Stimulated activated naive CD4-positive, alpha-beta T cell (primary cell): Measurements from ENCODE around the gene EBI3.
A peak's percentile ranks its signal among the peaks of the same experiment; 100 is the strongest.
"Not testable (repeated sequence)": the region's sequence is repeated elsewhere in the genome, so short reads cannot be mapped to it uniquely, and the experiment has no call there.

Experiments
- DNase-seq, 6 experiments: peaks; one replicate each; lab custom pipeline; 2025; lab: John Stamatoyannopoulos, UW

EBI3 gene

DNA sequence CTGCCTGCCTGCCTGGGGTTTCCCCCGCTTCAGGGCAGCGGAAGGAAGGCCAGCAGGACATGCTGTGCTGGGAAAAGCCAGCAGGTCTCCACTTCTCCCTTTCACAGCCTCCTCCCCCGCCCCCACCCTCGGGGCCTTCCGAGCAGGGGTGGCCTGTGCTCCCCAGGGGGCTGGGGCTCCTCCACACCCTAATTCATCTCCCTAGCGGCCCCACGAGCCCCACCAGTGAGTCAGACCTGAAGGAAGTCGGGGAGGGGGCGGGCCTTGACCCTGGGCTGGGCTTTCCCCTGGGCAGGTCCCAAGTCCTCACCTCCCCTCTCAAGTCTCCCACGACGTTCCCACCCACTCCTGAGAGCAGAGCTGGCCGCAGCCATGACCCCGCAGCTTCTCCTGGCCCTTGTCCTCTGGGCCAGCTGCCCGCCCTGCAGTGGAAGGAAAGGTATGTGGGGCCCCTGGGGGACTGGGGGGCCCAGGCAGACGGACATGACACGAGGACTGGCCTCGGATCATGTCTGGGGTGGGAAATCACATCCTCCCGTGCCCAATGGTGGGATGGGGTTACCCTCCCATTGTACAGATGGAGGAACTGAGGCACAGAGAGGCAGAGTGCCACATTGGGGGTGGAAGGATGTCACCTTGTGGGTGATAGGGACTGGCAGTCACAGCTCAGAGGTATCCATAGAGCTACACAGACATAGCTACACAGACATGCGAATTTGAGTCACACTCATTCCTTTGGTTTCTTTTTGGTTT, at the start of gene EBI3:
EBI3 (plus strand) TSS at position 345 of the 753 bp plus-strand sequence; CDS start at position 373, 28 bp downstream.
- DNase-seq, result no peak

DNA sequence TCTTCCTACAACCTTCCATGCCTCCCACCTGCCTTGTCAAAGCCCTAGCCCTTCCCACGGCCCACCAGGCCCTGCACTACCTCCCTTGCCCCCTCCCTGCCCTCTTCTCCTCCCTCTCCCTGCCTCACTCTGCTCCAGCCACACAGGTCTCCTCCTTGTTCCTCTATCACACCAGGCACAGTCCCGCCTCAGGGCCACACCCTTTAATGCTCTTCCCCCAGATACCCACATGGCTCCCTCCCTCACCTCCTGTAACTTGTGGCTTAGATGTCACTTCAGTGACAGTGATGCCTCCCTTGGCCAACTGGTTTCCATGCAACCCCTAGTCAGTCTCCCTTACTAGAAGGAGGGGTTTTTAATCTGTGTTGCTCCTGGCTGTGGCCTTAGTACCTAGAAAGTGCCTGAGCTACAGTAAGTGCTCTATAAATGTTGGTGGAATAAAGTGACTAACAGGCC, 48.2 kb upstream of the EBI3 start:
- DNase-seq, result no peak

DNA sequence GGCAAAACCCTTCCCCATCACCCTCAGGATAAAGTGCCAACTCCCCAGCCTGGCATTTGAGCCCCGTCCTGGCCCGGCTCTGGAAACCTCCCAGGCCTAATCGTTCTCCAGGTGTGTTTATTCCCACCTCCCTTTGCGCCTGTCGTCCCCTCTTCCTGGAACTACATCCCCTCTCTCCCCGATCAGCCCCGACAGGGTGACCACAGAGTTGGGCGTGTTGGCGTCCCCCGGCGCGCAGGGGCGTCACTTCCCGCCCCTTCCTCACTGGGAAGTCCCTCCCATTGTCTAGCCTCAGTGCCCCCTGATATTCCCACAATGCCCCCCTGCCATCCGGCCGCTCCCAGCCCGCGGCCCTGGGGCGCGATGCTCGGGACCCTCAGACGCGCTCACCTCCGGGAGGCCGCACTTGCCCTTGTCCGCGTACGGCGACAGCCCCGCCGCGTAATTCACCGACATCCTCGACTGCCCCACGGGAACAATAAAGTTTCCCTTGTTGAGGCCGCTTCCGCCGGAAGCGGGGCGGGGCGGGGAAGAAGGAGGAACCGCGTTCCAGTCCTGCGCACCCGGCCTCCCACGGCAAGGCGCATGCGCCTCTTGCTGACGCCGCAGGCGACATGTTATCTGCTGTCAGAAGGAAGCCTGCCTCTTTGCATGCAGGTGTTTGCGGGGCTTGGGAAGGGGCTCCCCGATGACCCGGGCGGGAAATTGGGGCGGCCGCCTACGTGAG, 47.1 kb upstream of the EBI3 start, which contains the start of the genes ANKRD24 and SIRT6:
ANKRD24 (plus strand) TSS at position 606 of the 727 bp plus-strand sequence. CDS start 3,737 bp downstream, outside the sequence.
SIRT6 (minus strand) TSS at position 480 of the 727 bp plus-strand sequence; CDS start at position 456, 24 bp downstream.
- DNase-seq, result peak; percentile 88 to 96 (median 94)

DNA sequence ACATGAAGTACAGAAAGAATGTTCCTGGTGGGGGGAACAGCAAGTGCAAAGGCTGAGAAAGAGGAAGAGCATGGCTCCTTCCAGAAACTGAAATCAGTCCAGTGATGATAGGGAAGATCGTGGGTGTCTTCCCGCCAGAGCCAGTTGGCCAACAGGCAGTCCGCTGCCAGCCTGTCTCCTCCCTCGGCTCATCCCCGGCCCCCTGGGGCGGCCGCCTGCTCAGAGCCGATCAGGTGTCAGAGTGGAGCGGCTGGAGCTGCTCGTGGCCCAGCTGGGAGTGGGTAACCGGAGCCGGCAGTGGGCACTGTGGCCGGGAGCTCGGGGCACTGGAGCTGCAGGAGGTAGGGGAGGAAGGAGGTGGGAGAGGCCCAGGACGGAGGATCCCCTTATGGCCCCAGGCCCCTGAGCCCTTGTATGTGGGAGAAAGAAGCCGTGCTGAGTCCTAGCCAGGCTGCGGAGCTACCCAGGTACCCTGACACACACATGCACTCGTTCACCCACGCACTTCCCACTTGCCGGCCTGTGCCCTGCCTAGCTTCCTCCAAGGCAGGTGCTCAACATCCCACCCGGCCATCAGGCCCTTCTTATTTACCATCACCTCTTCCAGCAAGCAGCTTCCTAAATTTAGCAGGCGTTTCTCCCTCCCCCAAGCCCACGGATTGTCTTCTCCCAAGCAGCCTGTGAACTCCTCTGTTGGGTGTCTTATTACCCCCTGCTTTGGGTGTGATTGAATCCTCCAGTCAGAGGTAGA, 45.2 kb upstream of the EBI3 start:
- DNase-seq, result no peak

DNA sequence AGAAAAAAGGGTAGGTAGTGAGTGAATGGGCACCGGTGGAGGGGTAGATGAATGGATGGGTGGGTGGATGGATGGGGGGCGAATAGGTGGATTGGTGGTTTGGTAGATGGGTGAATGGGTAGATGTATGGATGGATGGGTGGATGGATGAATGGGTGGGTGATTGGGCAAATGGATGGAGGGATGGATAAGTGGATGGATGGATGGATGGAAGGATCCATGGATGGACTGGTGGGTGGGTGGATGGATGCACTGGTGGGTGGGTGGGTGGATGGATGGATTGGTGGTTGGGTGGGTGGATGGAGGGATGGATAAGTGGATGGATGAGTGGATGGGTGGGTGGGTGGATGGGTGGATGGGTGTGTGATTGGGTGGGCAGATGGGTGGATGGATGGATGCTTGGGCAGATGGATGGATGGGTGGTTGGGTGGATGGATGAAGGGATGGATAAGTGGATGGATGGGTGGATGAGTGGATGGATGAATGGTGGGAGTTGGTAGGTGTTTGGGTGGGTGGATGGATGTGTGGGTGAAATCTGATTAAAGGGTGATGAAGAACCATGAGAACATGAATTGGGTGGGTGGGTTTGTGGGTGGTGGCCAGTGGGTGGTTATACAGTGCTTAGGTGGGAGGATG, 44.5 kb upstream of the EBI3 start:
- no peak for DNase-seq

DNA sequence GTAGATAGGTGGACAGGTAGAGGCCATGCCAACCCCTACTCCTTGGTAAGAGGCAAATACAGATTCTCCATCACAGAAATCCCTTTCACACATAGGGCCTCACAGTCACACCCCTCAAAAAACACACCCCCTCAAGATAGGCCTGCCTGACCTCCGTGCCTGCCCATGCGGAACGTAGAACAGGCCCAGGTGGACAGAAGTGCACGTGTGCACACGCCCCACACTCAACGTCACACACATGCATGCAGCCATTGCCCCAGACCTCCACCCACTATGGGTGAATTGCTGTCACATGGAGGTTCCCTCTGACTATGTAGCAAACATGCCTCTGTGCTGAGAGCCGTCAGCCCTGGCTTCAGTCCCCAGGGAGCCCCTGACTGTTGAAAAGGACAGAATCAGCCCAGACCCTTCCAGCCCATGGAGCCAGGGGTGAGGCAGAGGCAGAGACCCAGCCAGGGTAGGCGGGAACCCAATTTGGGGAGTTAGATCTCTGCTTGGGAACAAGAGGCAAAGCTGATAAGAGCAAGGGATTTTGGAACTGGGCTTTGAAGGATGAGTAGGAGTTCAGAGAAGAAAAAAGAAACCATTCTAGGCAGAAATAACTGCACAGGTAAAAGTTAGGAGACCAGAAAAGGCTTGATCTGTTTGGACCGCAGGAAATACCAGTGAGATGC, 43.8 kb upstream of the EBI3 start:
- no peak for DNase-seq

DNA sequence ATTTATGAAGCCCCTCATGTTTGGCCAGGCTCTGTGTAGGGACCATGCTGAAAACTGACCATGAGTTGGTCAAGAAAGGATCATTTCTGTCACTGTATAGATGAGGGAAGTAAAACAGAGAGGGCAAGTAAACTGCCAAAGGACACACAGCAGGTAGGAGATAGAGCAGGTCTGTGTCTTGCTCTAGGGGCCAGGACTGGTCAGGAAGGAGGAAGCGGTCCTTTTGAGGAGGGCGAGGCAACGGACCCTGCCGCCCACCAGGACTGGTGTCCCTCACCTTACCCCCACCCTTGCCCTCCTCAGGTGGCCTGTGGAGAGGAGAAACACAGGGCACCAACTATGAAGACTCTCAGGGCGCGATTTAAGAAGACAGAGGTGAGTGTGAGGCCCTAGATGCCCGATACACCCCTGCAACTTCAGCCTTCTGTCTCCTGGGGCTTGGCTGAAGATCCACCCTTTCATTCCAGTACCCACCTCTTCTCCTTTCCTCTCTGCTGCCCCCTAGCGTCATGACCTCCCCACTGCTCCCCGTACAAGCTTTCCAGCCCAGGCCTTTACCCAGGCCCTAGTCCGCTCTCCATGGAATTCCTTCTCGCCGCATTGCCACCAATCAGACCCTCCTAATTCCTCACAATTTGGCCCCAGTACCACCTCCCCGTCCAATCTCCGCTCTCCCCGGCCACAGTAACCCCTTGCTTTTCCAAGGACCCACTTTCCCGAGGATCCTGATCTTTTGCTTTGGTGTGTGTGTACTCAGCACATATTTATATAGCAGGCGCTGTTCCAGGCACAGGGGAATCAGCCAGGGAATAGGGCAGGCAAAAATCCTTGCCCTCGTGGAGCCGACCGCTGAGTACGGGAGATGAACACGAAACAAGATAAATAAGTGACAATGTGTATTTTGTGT, 43.0 kb upstream of the EBI3 start:
- peak in 5 of 6 experiments; percentile 39 to 79 (median 66) for DNase-seq

DNA sequence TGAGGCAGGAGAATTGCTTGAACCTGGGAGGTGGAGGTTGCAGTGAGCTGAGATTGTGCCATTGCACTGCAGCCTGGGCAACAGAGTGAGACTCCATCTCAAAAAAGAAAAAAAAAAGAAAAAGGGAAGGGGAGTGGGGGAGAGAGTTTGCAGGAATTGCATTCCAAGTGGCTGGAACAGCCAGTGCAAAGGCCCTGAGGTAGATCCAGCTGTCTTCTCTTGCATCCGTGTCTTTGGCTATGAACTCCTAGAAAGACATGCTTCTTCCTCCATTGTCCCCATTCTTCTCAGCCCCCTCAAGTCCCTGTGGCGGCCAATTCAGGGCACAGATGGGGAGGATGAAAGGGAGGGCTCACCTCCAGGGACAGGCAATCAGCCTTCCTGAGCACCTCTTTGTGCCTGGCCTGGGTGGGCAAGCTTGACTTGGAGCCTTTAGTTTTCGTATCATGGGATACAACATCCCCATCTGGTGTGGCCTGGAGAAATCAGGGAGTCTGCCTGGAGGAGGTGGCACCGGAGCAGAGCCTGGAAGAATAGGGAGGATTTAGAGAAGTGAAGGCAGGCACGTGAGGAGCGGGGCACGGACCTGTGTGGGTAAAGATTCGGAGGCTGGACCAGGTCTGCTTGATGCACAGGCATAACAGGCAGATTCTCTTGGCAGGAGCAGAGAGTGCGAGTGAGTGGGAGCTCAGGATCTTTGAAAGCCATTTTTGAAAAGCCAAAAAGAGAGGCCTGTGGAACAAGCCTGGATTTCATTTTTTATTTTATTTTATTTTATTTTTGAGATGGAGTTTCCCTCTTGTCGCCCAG, 41.8 kb upstream of the EBI3 start:
- DNase-seq, result no peak

DNA sequence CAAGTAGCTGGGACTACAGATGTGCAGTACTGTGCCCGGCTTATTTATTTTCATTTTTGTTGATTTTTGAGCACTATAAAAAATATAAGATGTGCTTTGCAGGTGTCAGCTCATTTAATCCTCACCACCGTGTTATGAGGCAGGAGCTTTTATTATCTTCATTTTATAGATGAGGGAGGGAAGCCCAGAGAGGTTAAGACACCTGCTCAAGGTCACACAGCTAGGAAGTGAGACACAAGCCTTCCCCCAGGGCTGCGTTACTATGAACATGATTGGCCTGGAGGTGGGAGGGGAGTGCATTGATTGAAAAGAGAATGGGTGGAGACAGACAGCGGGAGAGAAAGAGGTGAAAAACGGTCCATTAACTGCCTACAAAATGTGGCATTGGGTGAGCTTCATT, 39.7 kb upstream of the EBI3 start:
- DNase-seq, result no peak

DNA sequence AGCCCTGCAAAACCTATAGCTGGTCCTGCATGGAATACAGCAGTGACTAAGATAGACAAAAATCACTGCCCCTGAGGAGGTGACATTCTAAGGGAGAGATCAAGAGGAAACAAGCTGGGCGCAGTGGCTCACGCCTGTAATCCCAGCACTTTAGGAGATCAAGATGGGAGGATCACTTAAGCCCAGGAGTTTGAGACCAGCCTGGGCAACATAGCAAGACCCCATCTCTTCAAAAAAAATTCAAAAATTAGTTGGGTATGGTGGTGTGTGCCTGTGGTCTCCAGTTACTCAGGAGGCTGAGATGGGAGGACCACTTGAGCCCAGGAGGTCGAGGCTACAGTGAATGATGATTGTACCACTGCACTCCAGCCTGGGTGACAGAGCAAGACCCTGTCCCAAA, 36.8 kb upstream of the EBI3 start:
- DNase-seq, result not testable (repeated sequence)

DNA sequence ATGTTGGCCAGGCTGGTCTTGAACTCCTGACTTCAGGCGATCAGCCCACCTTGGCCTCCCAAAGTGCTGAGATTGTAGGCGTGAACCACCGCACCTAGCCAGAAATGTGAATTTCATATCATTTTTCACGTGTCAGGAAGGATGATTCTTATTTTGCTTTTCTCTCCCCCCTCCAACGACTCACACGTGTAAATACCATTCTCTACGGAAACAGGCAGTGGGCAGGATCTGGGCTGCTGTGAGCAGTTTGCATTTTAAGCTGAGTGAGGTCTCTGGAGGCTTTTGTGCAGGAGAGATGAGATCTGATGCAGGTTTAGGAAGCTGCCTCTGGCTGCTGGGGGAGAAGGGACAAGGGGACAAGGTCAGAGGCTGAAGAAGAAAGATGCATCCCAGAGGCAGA, 35.0 kb upstream of the EBI3 start:
- no peak for DNase-seq

DNA sequence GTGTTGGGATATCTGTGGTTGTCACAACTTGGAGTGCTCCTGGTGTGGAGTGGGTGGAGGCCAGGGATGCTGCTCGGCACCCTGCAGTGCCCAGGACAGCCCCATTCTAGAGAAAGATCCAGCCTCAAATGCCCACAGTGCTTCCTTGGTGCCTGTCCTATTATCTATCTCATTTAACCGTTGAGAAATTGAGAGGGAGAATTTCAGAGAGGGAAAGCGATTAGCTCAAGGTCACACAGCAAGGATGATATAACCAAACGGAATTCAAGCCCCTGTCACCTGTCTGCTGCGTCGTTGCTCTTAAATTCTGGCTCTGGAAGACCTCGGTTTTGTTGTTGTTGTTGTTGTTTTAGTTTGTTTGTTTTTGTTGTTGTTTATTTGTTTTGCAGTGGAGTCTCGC, 33.3 kb upstream of the EBI3 start:
- DNase-seq, result no peak

DNA sequence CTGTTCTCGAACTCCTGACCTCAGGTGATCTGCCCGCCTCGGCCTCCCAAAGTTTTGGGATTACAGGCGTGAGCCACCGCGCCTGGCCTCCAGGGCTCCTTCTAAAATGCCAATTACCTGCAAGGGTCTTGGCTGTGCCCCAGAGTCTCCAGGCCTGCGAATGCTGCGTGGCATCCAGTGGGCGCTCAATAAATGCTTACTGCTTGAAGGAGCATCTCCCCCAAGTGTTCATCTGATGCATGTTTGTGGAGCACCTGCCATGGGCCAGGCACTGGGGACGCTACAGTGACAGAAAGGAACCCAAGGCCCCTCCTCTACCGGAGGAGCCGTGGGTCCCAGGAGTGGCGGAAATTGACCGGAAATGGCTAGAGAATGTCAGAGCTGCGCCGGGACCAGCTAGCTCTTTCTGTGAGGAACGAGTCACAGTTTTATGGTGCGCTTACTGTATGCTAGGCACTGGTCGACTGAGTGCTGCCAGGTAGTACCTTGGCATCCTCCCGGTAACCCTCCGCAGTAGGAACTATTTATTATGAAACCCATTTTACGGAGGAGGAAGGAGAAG, 32.7 kb upstream of the EBI3 start:
- DNase-seq, result no peak

DNA sequence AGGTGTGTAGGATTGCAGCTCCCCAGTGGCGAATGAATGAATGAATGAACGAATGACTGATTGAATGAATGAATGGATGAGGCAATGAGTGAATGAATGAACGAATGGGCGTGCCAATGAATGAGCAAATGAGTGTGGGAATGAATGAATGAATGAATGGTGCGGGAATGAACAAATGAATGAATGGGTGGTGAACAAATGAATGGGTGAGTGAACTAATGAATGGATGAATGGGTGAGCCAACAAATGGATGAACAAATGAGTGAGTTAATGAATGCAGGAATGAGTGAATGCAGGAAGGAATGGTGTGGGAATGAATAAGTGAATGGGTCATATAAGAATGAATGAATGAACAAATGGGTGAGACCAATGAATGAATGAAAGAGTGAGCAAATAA, 32.1 kb upstream of the EBI3 start:
- no peak for DNase-seq

DNA sequence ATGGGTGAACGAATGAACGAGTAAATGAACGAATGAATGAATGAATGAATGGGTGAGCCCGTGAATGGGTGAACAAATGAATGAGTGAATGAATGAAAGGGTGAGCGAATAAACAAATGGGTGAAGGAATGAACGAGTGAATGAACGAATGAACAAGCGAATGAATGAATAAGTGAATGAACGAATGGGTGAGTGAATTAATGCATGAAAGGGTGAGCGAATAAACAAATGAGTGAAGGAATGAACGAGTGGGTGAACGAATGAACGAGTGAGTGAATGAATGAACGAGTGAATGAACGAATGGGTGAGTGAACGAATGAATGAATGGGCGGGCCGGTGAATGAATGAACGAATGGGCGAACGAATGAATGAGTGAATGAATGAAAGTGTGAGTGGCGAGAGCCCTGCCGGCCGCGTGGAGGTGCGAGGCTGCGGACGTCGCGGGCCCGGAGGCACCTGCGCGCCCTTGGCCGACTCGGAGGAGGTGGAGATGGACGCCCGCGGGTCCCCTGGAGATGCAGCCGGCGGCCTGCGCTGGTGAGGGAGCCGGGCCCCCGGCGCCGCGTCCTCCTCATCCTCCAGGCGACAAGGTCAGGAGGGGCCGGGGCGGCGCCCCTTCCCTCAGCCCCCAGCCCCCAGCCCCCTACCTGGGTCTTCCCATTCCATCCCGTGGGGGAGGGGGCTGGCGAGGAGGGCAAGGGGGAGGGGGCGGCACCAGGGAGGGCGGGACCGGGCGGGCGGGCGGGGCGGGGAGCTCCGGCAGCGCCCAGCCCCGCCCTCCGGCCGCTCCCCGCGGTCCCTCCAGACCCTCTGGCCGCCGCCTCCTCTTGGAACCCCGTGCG, 31.5 kb upstream of the EBI3 start:
- peak in 1 of 6 experiments; percentile 8 for DNase-seq

DNA sequence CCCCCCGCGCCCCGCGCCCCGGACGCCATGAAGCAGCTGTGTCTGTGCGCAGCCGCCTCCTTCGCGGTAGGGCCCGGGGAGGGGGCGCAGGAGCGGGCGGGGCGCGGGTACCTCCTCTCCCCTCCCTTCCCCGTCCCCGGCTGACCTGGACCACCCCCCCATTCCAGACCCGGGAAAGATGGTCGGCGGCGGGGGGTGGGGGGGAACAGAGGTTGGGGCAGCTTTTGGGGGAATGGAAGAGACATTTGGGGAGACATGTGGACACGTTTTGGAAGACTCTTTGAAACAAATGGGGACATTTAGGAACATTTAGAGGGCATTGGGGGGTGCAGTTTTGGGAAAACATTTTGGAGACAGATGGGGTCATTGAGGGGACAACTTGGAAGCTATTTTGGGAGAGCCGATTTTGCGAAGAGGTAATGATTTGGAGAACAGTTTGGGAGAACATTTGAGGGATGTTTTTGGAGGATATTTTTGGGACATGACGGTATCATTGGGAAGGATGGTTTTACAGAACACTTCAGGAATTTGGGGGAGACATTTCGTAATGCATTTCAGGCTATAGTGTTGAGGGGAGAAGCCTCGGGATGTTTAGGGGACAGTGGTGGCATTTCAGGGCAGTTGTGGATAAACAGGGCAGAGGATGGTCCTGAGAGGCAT, 30.7 kb upstream of the EBI3 start:
- no peak for DNase-seq

DNA sequence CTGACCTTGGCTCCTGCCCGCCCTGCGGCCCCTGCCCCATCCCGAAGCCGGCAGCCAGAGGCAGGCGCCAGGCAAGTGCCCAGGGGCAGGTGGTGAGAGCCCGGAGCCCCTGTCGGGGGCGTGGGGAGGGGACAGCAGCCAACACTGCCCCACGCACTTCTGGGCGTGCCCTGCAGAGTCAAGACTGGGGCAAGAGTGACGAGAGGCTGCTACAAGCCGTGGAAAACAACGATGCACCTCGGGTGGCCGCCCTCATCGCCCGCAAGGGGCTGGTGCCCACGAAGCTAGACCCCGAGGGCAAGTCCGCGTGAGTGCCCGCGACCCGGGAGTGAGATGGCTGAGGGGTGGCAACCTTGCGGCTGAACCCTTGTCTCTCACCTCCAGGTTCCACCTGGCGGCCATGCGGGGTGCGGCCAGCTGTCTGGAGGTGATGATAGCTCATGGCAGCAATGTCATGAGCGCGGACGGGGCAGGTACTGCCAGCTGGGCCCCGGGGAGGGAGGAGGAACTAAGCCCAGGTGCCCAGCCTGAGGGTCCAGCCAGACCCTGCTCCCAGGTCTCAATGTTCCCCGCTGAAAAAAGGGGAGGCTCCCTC, 29.5 kb upstream of the EBI3 start:
- no peak for DNase-seq
